Upper lobe of left lung (tissue), 6 donors: ENCODE data around the gene NPW. TPM values are rescaled to one million over a fixed set of nuclear protein-coding genes. Genes with fewer than 3 reads are reported as not detected.

Experiments
- ATAC-seq, 2 donors: fragments of 200-7000 bp; cut with Tn5 transposase; one replicate each; pipeline ENCODE4 v1.9.1; 2022; ENCODE audit warnings: mild to moderate bottlenecking in 2 of 2, moderate library complexity in 2 of 2; ENCODE audit not compliant: low FRiP score in 2 of 2
- DNase-seq, 2 donors: peaks; one replicate each; pipeline ENCODE4 v3.0.0-alpha.2; 2019 to 2020
- H3K27ac ChIP-seq, 4 donors: fragments of 200-600 bp; sonication (generic); one replicate each; pipeline ENCODE4 v1.5.1; 2016 to 2019
- H3K27me3 ChIP-seq, 4 donors: fragments of 200-600 bp; sonication (generic); one replicate each; pipeline ENCODE4 v1.5.1; 2017 to 2019
- H3K36me3 ChIP-seq, 4 donors: fragments of 200-600 bp; sonication (generic); one replicate each; pipeline ENCODE4 v1.5.1; 2016 to 2019
- H3K4me1 ChIP-seq, 4 donors: fragments of 200-600 bp; sonication (generic); one replicate each; pipeline ENCODE4 v1.5.1; 2018 to 2019
- H3K4me3 ChIP-seq, 4 donors: fragments of 200-600 bp; sonication (generic); one replicate each; pipeline ENCODE4 v1.5.1; 2017 to 2019; ENCODE audit warnings: mild to moderate bottlenecking in 2 of 4, moderate library complexity in 1 of 4
- H3K9me3 ChIP-seq, 4 donors: fragments of 200-600 bp; sonication (generic); one replicate each; pipeline ENCODE4 v1.5.1; 2018 to 2019
- EP300 ChIP-seq, 4 donors: sonication (generic); formaldehyde crosslinking; IDR thresholded peaks; one replicate each; pipeline ENCODE4 v1.5.1; 2017; ENCODE audit warnings: antibody characterized with exemption in 4 of 4, control low read depth in 2 of 4
- POLR2A ChIP-seq, 4 donors: fragments of 450-650 bp; IDR thresholded peaks; one replicate each; pipeline ENCODE4 v1.5.1; 2016 to 2017; ENCODE audit warnings: antibody characterized with exemption in 4 of 4, mild to moderate bottlenecking in 2 of 4
- POLR2AphosphoS5 ChIP-seq, 2 donors: sonication (generic); formaldehyde crosslinking; IDR thresholded peaks; one replicate each; pipeline ENCODE4 v1.5.1; 2017; ENCODE audit warnings: antibody characterized with exemption in 2 of 2
- WGBS, 2 donors: methylation state at CpG; one replicate each; pipeline ENCODE4 v1.1.5; 2017 to 2018; 5-methylcytosine and 5-hydroxymethylcytosine counted together
- total RNA-seq, 6 donors: library from RNA; depleted of rRNA in 4 of 6; stranded (reverse); fragments of >200 nt in 4 of 6; gene quantifications; one replicate each; pipeline versions ENCODE4 v1.1.0 to v1.2.1, GENCODE V29; 2016 to 2021
- TF ChIP-seq, protein P1 (sequence below), 6 experiments: fragments of 450-650 bp in 4 of 6; fragments of 200-600 bp in 2 of 6; sonication (generic) in 2 of 6; IDR thresholded peaks; one replicate each; pipeline ENCODE4 v1.5.1; 2016 to 2019; ENCODE audit warnings: antibody characterized with exemption in 6 of 6
- donor health status: DM: no; HTN: no; CAD: no; lungs with moderate emphysema.
- donor health status: DM: no; HTN: yes; CAD: no; lungs with severe emphysema.

Gene NPW
- total RNA-seq, 6 donors from 2014 or later: 0.67 to 0.80 TPM; not detected in 4

DNA sequence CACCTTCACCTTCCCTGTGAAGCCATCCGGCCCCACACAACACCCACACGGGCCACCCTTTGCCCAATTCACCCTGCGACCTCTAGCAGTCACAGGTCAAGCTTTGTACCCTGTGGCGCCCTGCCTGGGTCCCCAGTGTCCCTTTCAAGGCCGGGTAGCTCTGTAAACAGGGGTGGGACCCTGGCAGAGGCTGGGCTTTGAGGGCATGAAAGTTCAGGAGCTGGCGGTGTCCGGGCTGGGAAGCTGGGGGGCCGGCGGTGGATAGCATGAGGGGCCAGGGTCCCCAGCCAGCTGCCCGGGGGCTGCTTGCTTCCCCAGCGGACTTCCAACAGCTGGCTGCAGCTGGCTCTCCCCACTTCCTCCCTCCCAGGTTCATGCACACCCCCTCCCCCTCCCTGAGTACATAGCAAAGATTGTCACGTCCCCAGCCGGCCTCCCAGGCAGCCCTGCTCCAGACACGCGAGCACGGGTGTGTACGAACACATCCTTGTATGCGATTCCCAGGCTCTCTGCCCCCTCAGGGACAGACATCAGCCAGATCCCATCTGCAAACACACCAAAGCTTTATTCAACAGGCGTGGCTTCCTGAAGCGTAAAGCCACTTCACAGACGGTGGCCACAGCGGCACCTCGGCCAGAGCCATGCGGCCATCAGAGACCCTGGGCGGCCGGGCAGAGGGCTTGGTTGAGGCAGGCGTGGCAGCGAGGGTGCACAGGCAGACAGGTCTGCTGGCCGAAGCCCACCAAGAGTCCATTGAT is 19.9 kb downstream of the NPW start:
- H3K4me3 ChIP-seq: peak overlapping the region in 2 of 4 donors; percentile 57 to 83
- H3K36me3 ChIP-seq: peaks cover 0 to 49% (median 15%) of the 10 kb centered on the region in 4 donors
- ATAC-seq: peak; percentile 7 to 53
- DNase-seq: peak; percentile 76 to 83
- no peaks in the 10 kb centered on the region for H3K27me3 ChIP-seq
- H3K27ac ChIP-seq: peak overlapping the region; percentile 90 to 97 (median 95)
- TF ChIP-seq, protein P1, sequence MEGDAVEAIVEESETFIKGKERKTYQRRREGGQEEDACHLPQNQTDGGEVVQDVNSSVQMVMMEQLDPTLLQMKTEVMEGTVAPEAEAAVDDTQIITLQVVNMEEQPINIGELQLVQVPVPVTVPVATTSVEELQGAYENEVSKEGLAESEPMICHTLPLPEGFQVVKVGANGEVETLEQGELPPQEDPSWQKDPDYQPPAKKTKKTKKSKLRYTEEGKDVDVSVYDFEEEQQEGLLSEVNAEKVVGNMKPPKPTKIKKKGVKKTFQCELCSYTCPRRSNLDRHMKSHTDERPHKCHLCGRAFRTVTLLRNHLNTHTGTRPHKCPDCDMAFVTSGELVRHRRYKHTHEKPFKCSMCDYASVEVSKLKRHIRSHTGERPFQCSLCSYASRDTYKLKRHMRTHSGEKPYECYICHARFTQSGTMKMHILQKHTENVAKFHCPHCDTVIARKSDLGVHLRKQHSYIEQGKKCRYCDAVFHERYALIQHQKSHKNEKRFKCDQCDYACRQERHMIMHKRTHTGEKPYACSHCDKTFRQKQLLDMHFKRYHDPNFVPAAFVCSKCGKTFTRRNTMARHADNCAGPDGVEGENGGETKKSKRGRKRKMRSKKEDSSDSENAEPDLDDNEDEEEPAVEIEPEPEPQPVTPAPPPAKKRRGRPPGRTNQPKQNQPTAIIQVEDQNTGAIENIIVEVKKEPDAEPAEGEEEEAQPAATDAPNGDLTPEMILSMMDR (IDR thresholded peaks at IDR 0.05): no peak
- TF ChIP-seq POLR2AphosphoS5 (IDR thresholded peaks at IDR 0.05) (peak; percentile 33 to 85), POLR2A (IDR thresholded peaks at IDR 0.05) (peak in 1 of 4 donors; percentile 24), EP300 (IDR thresholded peaks at IDR 0.05) (peak in 1 of 4 donors; percentile 80)
- WGBS, 2 donors: 34 to 44% methylated on average over 5 to 21 of the region's 29 CpGs
- H3K4me1 ChIP-seq: peaks cover 95 to 98% (median 98%) of the 10 kb centered on the region in 4 donors
- H3K9me3 ChIP-seq: no peaks in the 10 kb centered on the region

DNA sequence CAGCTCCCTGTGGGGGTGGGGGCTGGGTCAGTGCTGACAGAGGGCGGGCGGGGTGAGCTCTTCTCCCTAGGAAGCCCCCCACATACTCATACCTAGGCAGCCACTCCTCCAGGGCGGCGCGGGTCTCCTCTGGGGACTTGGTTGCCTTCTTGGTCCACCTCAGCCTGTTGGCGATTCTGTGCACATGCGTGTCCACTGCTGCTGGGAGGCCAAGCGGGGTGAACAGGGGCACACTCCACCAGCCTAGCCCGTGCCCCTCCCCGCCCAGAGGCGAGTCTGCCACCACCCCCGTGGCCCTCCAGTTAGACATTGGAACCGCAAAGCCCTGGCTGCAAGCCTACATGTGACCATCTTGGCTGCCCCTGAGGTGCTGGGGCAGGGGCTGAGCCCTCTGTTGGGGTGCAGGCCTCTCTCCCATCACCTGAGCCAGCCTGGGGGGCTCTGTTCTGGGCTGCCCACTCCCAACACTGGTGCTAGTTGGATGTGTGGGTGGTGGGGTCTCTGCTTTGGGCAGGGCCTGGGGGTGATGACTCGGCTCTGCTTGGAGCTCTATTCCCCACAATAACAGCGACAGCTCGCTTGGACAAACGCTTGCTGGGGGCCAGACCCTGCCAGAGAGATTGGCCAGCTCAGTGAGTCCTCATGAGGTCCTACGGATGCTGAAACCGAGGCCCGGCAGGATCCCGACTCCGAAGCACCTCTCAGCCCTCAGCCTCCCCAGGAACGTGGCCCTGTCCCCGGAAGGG is 20.6 kb downstream of the NPW start:
- Histone ChIP-seq H3K36me3 (peaks cover 0 to 43% (median 15%) of the 10 kb centered on the region in 4 donors), H3K27me3 (no peaks in the 10 kb centered on the region), H3K4me3 (no peak overlapping the region), H3K9me3 (no peaks in the 10 kb centered on the region), H3K4me1 (peaks cover 96 to 98% (median 98%) of the 10 kb centered on the region in 4 donors), H3K27ac (peak overlapping the region; percentile 90 to 97 (median 95))
- ATAC-seq (no peak), DNase-seq (peak in 1 of 2 donors; percentile 75)
- 60 to 67% methylated on average over 5 to 20 of the region's 24 CpGs for WGBS, 2 donors
- TF ChIP-seq, protein P1 (IDR thresholded peaks at IDR 0.05): no peak
- no peak for TF ChIP-seq EP300 (IDR thresholded peaks at IDR 0.05)
- no peak for TF ChIP-seq POLR2A (IDR thresholded peaks at IDR 0.05)
- no peak for TF ChIP-seq POLR2AphosphoS5 (IDR thresholded peaks at IDR 0.05)

DNA sequence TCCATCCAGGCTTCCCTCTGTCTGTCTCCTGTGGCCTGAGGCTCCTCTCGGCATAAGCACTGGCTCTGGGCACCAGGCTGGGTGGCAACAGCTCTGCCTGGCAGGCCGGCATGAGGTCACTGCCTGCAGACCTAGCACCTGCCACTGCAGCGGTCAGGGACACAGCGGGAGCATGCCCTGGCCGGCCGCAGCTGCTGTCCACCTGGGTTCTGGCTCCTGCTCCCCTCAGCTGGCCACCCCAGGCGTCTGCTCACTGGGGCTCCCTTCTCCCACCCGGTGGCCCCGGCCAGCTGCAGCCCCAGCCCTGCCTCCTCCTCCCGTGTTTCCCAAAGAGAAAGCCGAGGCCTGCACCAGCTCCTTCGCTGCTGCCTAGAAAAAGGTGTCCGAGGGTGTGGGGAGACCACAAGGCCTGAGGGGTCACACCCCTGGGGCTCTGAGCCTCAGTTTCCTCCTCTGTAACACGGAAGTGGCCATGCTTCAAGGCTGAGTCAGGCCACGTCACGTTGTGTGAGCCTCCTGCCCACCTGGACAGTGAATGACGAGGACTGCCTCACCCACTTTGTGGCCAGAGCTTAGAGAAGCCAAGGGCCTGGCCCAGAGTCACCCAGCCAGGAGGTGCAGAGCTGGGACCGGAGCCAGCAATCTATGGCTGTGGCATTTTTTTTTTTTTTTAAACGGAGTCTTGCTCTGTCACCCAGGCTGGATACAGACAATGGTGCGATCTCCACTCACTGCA is 21.4 kb downstream of the NPW start:
- peak; percentile 83 to 85 for DNase-seq
- WGBS, 2 donors: 52 to 70% methylated on average over 18 to 19 of the region's 20 CpGs
- peaks cover 0 to 36% (median 14%) of the 10 kb centered on the region in 4 donors for H3K36me3 ChIP-seq
- TF ChIP-seq POLR2AphosphoS5 (IDR thresholded peaks at IDR 0.05): peak in 1 of 2 donors; percentile 9
- TF ChIP-seq, protein P1 (IDR thresholded peaks at IDR 0.05): peak in 1 of 6 experiments; percentile 9
- no peak for TF ChIP-seq POLR2A (IDR thresholded peaks at IDR 0.05)
- no peak for TF ChIP-seq EP300 (IDR thresholded peaks at IDR 0.05)
- peak in 1 of 2 donors; percentile 34 for ATAC-seq
- peak overlapping the region; percentile 90 to 97 (median 95) for H3K27ac ChIP-seq
- peaks cover 98 to 99% (median 98%) of the 10 kb centered on the region in 4 donors for H3K4me1 ChIP-seq
- no peaks in the 10 kb centered on the region for H3K27me3 ChIP-seq
- no peak overlapping the region for H3K4me3 ChIP-seq
- no peaks in the 10 kb centered on the region for H3K9me3 ChIP-seq

DNA sequence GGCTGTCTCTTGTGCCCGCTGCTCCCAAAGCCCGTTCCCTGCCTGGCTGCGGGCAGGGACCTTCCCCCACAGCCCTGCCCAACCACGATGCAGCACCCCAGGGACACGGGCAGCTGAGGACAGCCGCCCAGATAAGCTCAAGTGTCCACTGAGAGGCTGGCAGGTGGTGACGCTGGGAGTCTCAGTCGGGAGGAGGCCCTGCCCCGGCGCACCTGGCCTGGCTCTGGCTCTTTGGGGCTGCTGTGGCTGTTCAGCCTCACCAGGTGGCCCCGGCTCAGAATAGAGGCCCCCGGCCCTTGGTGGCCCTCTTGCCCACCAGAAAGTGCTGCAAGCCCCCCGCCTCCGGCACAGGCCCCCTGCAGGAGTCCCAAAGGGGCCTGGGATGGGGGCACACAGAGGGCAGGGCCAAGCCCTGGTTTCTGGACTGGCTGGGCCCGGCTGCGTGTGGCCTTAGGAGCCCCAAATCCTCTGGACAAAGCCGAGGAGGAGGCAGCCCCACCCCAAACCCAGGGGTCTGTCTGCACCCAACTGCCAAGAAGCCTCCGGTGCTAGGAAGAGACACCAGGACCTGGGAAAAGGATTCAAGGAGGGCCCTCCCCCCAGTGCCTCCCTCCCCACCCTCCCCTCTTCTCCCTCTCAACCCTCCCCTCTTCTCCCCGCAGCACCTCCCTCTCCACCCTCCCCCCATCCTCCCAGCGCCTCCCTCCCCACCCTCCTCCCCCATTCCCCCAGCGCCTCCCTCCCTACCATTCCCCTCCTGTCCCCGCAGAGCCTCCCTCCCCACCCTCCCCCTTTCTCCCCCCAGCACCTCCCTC is 22.8 kb downstream of the NPW start:
- 48 to 51% methylated on average over 10 of the region's 22 CpGs for WGBS, 2 donors
- TF ChIP-seq POLR2AphosphoS5 (IDR thresholded peaks at IDR 0.05): peak; percentile 63 to 79
- peak in 1 of 4 donors; percentile 67 for TF ChIP-seq EP300 (IDR thresholded peaks at IDR 0.05)
- peak in 2 of 4 donors; percentile 40 to 79 for TF ChIP-seq POLR2A (IDR thresholded peaks at IDR 0.05)
- TF ChIP-seq, protein P1 (IDR thresholded peaks at IDR 0.05): peak in 1 of 6 experiments; percentile 28
- H3K4me3 ChIP-seq: peak overlapping the region in 1 of 4 donors; percentile 18
- no peaks in the 10 kb centered on the region for H3K27me3 ChIP-seq
- DNase-seq (peak; percentile 89 to 93), ATAC-seq (peak; percentile 47 to 81)
- H3K36me3 ChIP-seq: peaks cover 0 to 22% (median 7%) of the 10 kb centered on the region in 4 donors
- H3K27ac ChIP-seq: peak overlapping the region; percentile 90 to 97 (median 95)
- no peaks in the 10 kb centered on the region for H3K9me3 ChIP-seq
- H3K4me1 ChIP-seq: peaks cover 97 to 99% (median 98%) of the 10 kb centered on the region in 4 donors
